Stimulated activated CD4-positive, alpha-beta T cell treated with anti-CD3 and anti-CD28 coated beads, Interleukin-4, amount 100 ng/mL, for 1 hour (primary cell): ENCODE results near the gene OIT3.
"Not testable (repeated sequence)": the region's sequence is repeated elsewhere in the genome, so short reads cannot be mapped to it uniquely, and the experiment has no call there.

Experiments
- DNase-seq: peaks from one replicate; pipeline ENCODE4 v3.0.0-alpha.2; 2020

OIT3 gene

GRCh38 chr10:72904806-72905205 lies 11.3 kb downstream of the OIT3 start:
- no peak for DNase-seq

- DNase-seq: no peak
Measured at GRCh38 chr10:72906446-72906845, 12.9 kb downstream of the OIT3 start.

- no peak for DNase-seq
Measured at GRCh38 chr10:72910705-72911104, 17.2 kb downstream of the OIT3 start.

- no peak for DNase-seq
Measured at GRCh38 chr10:72911758-72912157, 18.2 kb downstream of the OIT3 start.

- DNase-seq: no peak
Measured at GRCh38 chr10:72912736-72913135, 19.2 kb downstream of the OIT3 start.

GRCh38 chr10:72913287-72913686 lies 19.7 kb downstream of the OIT3 start:
- no peak for DNase-seq

- DNase-seq: not testable (repeated sequence)
Measured at GRCh38 chr10:72917201-72917600, 23.7 kb downstream of the OIT3 start.

- DNase-seq: not testable (repeated sequence)
Measured at GRCh38 chr10:72917803-72918332, 24.3 kb downstream of the OIT3 start.

- DNase-seq: no peak
Measured at GRCh38 chr10:72918352-72918751, 24.8 kb downstream of the OIT3 start.

- DNase-seq: not testable (repeated sequence)
Measured at GRCh38 chr10:72921147-72921683, 27.7 kb downstream of the OIT3 start.

GRCh38 chr10:72924351-72924750 lies 30.8 kb downstream of the OIT3 start:
- DNase-seq: no peak

GRCh38 chr10:72925951-72926465 lies 32.5 kb downstream of the OIT3 start:
- no peak for DNase-seq

GRCh38 chr10:72927485-72927884 lies 33.9 kb downstream of the OIT3 start:
- DNase-seq: no peak

GRCh38 chr10:72928798-72929197 lies 35.3 kb downstream of the OIT3 start:
- DNase-seq: no peak

- DNase-seq: no peak
Measured at GRCh38 chr10:72930276-72930675, 36.7 kb downstream of the OIT3 start.

- DNase-seq: no peak
Measured at GRCh38 chr10:72932259-72933015, 38.9 kb downstream of the OIT3 start.

GRCh38 chr10:72935361-72935760 lies 41.8 kb downstream of the OIT3 start:
- DNase-seq: no peak

GRCh38 chr10:72943498-72944234 lies 50.1 kb downstream of the OIT3 start:
- no peak for DNase-seq

- no peak for DNase-seq
Measured at GRCh38 chr10:72946963-72947362, 53.4 kb downstream of the OIT3 start.

GRCh38 chr10:72948762-72949161 lies 55.2 kb downstream of the OIT3 start:
- no peak for DNase-seq

- no peak for DNase-seq
Measured at GRCh38 chr10:72951760-72952159, 58.2 kb downstream of the OIT3 start.

GRCh38 chr10:72952189-72952588 lies 58.6 kb downstream of the OIT3 start:
- DNase-seq: no peak

- DNase-seq: no peak
Measured at GRCh38 chr10:72952642-72953158, 59.2 kb downstream of the OIT3 start.
